Measurements from ENCODE around the gene AOPEP. TPM values are rescaled to one million over a fixed set of nuclear protein-coding genes. Genes with fewer than 3 reads are reported as not detected.
A peak's percentile ranks its signal among the peaks of the same experiment; 100 is the strongest.

The AOPEP gene
- total RNA-seq, 4 donors from 2014 or later, result 305 to 458 (median 419) TPM

DNA sequence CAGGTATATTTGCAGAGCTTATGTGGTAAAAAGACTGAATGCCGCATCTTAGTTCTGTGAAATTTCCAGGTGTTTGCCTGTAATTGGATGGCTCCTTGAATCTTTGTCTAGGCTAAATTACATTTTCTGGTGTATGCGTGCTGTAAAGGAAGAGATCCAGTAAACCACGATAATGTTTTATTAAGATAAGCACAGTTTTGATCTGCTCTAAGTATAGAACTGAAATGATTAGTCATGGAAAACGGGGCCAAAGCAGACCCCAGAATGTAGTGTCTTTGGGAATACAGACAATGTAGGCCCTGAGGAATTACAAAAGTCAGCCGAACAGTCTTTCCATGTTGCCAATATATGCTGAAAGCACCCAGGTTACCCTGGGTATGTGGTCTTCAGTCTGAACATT is 333.7 kb downstream of the AOPEP start:
- Histone ChIP-seq H3K4me3 (no peak overlapping the region), H3K27me3 (no peaks in the 10 kb centered on the region), H3K9me3 (no peaks in the 10 kb centered on the region), H3K4me1 (peaks cover 100% of the 10 kb centered on the region in 4 donors), H3K36me3 (peaks cover 13 to 50% (median 26%) of the 10 kb centered on the region in 4 donors), H3K27ac (replicated peaks in 1 of 4) (peak overlapping the region; percentile 86 to 95 (median 87))
- DNase-seq (ENCODE audit: extremely low spot score), result peak; percentile 0
- TF ChIP-seq, protein P1, sequence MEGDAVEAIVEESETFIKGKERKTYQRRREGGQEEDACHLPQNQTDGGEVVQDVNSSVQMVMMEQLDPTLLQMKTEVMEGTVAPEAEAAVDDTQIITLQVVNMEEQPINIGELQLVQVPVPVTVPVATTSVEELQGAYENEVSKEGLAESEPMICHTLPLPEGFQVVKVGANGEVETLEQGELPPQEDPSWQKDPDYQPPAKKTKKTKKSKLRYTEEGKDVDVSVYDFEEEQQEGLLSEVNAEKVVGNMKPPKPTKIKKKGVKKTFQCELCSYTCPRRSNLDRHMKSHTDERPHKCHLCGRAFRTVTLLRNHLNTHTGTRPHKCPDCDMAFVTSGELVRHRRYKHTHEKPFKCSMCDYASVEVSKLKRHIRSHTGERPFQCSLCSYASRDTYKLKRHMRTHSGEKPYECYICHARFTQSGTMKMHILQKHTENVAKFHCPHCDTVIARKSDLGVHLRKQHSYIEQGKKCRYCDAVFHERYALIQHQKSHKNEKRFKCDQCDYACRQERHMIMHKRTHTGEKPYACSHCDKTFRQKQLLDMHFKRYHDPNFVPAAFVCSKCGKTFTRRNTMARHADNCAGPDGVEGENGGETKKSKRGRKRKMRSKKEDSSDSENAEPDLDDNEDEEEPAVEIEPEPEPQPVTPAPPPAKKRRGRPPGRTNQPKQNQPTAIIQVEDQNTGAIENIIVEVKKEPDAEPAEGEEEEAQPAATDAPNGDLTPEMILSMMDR (IDR thresholded peaks at IDR 0.05), result no peak
- no peak for TF ChIP-seq POLR2A (IDR thresholded peaks at IDR 0.05; ENCODE audit: low read depth)
- TF ChIP-seq POLR2AphosphoS5 (IDR thresholded peaks at IDR 0.05), result no peak
- no peak for TF ChIP-seq EP300 (IDR thresholded peaks at IDR 0.05)
- WGBS, result 37% methylated on average over 5 of the region's 5 CpGs
- intact Hi-C loops (cut with DNase I), result no loop called here

DNA sequence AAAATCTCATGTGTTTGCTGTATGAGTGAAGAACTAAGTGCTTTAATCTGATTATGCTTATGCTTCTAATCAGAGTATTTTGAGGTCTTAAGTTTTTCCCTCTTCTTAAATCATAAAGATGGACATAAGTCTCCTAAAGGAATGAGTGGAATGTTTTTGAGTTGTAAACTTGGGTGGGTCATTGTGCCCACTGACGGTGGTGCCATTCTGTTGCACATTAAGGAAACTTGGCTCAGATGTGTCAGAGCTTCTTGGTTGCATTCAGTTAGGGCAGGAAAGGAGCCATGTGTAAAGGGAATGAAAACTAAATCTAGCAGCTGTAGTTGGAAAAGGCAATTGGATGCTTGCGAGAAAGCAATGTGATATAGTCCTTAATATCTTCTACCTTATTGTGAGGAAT is 334.4 kb downstream of the AOPEP start:
- WGBS, result 66% methylated on average over 2 of the region's 2 CpGs
- TF ChIP-seq EP300 (IDR thresholded peaks at IDR 0.05) (no peak), POLR2AphosphoS5 (IDR thresholded peaks at IDR 0.05) (no peak), POLR2A (IDR thresholded peaks at IDR 0.05; ENCODE audit: low read depth) (no peak)
- TF ChIP-seq, protein P1 (IDR thresholded peaks at IDR 0.05), result no peak
- Histone ChIP-seq H3K36me3 (peaks cover 13 to 55% (median 29%) of the 10 kb centered on the region in 4 donors), H3K27ac (replicated peaks in 1 of 4) (peak overlapping the region; percentile 86 to 95 (median 87)), H3K9me3 (no peaks in the 10 kb centered on the region), H3K4me1 (peaks cover 100% of the 10 kb centered on the region in 4 donors), H3K27me3 (no peaks in the 10 kb centered on the region), H3K4me3 (no peak overlapping the region)
- peak; percentile 5 for DNase-seq (ENCODE audit: extremely low spot score)
- intact Hi-C loops (cut with DNase I), result no loop called here

DNA sequence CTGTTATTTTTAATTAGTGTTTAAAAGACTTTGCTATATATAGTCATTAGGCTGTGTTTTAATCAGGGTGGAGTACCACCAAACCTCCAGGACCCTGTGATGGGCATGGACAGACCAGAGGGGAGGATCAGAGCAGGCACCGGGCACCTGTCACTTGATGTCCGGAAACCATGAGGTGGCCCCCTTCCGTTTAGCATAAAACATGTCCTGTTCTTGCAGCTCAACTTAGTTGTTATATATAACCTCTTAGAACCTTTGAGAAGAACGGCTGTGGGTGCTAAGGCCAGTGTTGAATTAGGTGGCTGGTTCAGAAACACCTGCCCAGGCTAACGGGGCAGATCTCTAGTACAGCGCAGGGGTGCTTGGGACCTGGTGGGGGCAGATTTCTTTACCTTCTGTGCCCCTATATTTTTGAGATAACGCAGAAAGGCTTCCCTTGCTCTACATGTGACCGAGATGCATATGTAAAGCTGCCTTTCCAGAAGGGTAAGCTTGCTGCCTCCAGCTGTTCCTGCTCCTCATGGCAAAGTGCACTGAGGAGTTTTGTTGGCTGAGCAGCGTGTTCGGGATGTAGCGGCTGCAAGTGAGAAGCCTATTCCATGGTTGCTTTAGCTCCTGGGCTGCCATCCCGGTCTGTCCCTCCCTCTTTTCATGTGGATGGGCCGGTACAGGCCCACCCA is 335.6 kb downstream of the AOPEP start:
- Histone ChIP-seq H3K36me3 (peaks cover 14 to 64% (median 33%) of the 10 kb centered on the region in 4 donors), H3K4me1 (peaks cover 100% of the 10 kb centered on the region in 4 donors), H3K27ac (replicated peaks in 1 of 4) (peak overlapping the region; percentile 81 to 95 (median 86)), H3K4me3 (peak overlapping the region in 2 of 4 donors; percentile 13 to 23), H3K9me3 (no peaks in the 10 kb centered on the region), H3K27me3 (no peaks in the 10 kb centered on the region)
- 42% methylated on average over 12 of the region's 13 CpGs for WGBS
- DNase-seq (ENCODE audit: extremely low spot score), result peak; percentile 78
- TF ChIP-seq EP300 (IDR thresholded peaks at IDR 0.05), result no peak
- TF ChIP-seq POLR2AphosphoS5 (IDR thresholded peaks at IDR 0.05), result no peak
- no peak for TF ChIP-seq POLR2A (IDR thresholded peaks at IDR 0.05; ENCODE audit: low read depth)
- TF ChIP-seq, protein P1 (IDR thresholded peaks at IDR 0.05), result no peak
- intact Hi-C loops (cut with DNase I), result no loop called here

DNA sequence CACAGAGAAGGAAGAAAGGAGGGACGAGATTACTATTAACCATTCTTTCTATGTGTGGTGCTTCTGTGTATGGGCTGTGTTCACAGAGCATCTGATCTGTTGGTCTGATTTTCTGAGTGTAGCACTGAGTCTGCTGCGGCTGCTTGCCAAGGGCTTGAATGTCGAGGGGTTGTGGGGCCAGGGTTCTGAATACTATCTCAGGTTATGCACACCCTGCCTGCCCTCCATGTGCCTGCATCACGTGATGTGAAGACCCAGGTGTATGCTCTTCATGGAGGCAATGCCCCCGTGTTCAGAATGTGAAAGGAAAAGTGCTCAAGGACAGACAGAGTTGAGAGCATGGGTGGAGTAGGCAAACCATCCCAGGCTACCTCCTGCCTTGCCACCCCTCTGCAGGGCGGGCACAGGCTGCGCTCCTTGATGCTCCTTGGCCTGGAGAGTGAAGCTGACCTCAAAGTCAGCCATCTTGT is 336.1 kb downstream of the AOPEP start:
- 49% methylated on average over 7 of the region's 7 CpGs for WGBS
- Histone ChIP-seq H3K27ac (replicated peaks in 1 of 4) (peak overlapping the region; percentile 81 to 95 (median 86)), H3K36me3 (peaks cover 14 to 70% (median 35%) of the 10 kb centered on the region in 4 donors)

More for the DNA sequence above, 336.1 kb downstream of the AOPEP start:
- Histone ChIP-seq H3K4me1 (peaks cover 100% of the 10 kb centered on the region in 4 donors), H3K27me3 (no peaks in the 10 kb centered on the region), H3K4me3 (peak overlapping the region in 2 of 4 donors; percentile 13 to 23), H3K9me3 (no peaks in the 10 kb centered on the region)
- TF ChIP-seq POLR2A (IDR thresholded peaks at IDR 0.05; ENCODE audit: low read depth) (no peak), EP300 (IDR thresholded peaks at IDR 0.05) (no peak), POLR2AphosphoS5 (IDR thresholded peaks at IDR 0.05) (no peak)
- TF ChIP-seq, protein P1 (IDR thresholded peaks at IDR 0.05), result no peak
- DNase-seq (ENCODE audit: extremely low spot score), result peak; percentile 50
- intact Hi-C loops (cut with DNase I), result no loop called here

Measured in esophagus muscularis mucosa (tissue), 4 donors.